ENCODE measurements around the gene TFDP2.

- TF ChIP-seq CTCF (IDR thresholded peaks at IDR 0.05) (no peak), POLR2A (IDR thresholded peaks at IDR 0.05) (no peak), POLR2AphosphoS5 (IDR thresholded peaks at IDR 0.05) (no peak), EP300 (IDR thresholded peaks at IDR 0.05) (no peak)
Observed at GRCh38 chr3:141945726-141946485, 203.4 kb downstream of the TFDP2 start.

Data from suprapubic skin (tissue), 4 donors.